Epithelial cell of proximal tubule (primary cell): ENCODE measurements around the gene MYO5B. TPM values are rescaled to one million over a fixed set of nuclear protein-coding genes. Genes with fewer than 3 reads are reported as not detected.

Experiments used
- DNase-seq: peaks from one replicate; pipeline ENCODE4 v3.0.0-alpha.2; 2011; ENCODE audit warnings: low read depth
- H3K4me3 ChIP-seq: 2 replicates; pipeline ENCODE4 v1.5.1; 2011; ENCODE audit warnings: low read depth, mild to moderate bottlenecking, low read length
- CTCF ChIP-seq: conservative IDR thresholded peaks from 2 replicates; pipeline ENCODE4 v1.5.1; 2012; ENCODE audit warnings: low read depth, mild to moderate bottlenecking, low read length
- total RNA-seq: library from RNA; depleted of rRNA; stranded (reverse); fragments of >200 nt; gene quantifications from 2 replicates; pipeline ENCODE4 v1.2.3, GENCODE V29; 2015

Gene MYO5B
- total RNA-seq, 1 donor from 2014 or later, result 48.4 TPM

- no peak for TF ChIP-seq CTCF
- DNase-seq, result no peak
- H3K4me3 ChIP-seq, result no peak overlapping the region
These were observed 273.5 kb downstream of the MYO5B start for GRCh38 chr18:49921318-49921985.

- H3K4me3 ChIP-seq, result no peak overlapping the region
- TF ChIP-seq CTCF, result no peak
- DNase-seq, result peak; percentile 63
These were observed 274.2 kb downstream of the MYO5B start for GRCh38 chr18:49920731-49921130.

- no peak for TF ChIP-seq CTCF
- no peak for DNase-seq
- H3K4me3 ChIP-seq, result no peak overlapping the region
These were observed 277.2 kb downstream of the MYO5B start for GRCh38 chr18:49917742-49918141.

- no peak for TF ChIP-seq CTCF
- no peak for DNase-seq
- H3K4me3 ChIP-seq, result no peak overlapping the region
These were observed 279.6 kb downstream of the MYO5B start for GRCh38 chr18:49915352-49915751.

GRCh38 chr18:49913221-49913620 lies 281.7 kb downstream of the MYO5B start:
- no peak for TF ChIP-seq CTCF
- no peak overlapping the region for H3K4me3 ChIP-seq
- no peak for DNase-seq

GRCh38 chr18:49911427-49911826 lies 283.5 kb downstream of the MYO5B start:
- no peak overlapping the region for H3K4me3 ChIP-seq
- TF ChIP-seq CTCF, result no peak
- no peak for DNase-seq

- TF ChIP-seq CTCF, result no peak
- no peak overlapping the region for H3K4me3 ChIP-seq
- no peak for DNase-seq
These were observed 284.0 kb downstream of the MYO5B start for GRCh38 chr18:49910986-49911385.
